ENCODE results near the gene PJA1. TPM values are rescaled to one million over a fixed set of nuclear protein-coding genes. Genes with fewer than 3 reads are reported as not detected.

PJA1 gene
- total RNA-seq, 1 donor from 2014 or later: 37.8 TPM

DNA sequence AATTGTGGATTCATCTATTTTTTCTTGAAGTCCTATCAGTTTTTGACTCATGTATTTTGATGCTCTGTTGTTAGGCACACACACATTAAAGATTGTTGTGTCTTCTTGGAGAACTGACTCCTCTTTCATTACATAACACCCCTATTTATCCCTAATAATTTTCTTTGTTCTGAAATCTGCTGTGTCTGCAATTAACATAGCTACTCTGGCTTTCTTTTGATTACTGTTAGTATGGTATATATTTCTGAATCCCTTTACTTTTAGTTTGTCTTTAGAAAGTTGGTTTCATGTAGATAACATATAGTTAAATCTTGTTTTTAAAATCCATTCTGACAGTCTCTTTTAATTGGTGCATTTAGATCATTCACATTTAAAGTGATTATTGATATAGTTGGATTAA is 5.1 kb upstream of the PJA1 start:
- no peaks in the 10 kb centered on the region for H3K27me3 ChIP-seq (ENCODE audit: control insufficient read depth, insufficient read depth, low read length)
- TF ChIP-seq, protein P1, sequence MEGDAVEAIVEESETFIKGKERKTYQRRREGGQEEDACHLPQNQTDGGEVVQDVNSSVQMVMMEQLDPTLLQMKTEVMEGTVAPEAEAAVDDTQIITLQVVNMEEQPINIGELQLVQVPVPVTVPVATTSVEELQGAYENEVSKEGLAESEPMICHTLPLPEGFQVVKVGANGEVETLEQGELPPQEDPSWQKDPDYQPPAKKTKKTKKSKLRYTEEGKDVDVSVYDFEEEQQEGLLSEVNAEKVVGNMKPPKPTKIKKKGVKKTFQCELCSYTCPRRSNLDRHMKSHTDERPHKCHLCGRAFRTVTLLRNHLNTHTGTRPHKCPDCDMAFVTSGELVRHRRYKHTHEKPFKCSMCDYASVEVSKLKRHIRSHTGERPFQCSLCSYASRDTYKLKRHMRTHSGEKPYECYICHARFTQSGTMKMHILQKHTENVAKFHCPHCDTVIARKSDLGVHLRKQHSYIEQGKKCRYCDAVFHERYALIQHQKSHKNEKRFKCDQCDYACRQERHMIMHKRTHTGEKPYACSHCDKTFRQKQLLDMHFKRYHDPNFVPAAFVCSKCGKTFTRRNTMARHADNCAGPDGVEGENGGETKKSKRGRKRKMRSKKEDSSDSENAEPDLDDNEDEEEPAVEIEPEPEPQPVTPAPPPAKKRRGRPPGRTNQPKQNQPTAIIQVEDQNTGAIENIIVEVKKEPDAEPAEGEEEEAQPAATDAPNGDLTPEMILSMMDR (IDR thresholded peaks at IDR 0.05; ENCODE audit: insufficient read depth, low read length, poor library complexity, severe bottlenecking): no peak
- H3K36me3 ChIP-seq (ENCODE audit: control insufficient read depth, insufficient read depth, low read length): no peaks in the 10 kb centered on the region
- DNase-seq (ENCODE audit: low read depth): no peak
- H3K4me3 ChIP-seq (ENCODE audit: low read depth, low read length): no peak overlapping the region

DNA sequence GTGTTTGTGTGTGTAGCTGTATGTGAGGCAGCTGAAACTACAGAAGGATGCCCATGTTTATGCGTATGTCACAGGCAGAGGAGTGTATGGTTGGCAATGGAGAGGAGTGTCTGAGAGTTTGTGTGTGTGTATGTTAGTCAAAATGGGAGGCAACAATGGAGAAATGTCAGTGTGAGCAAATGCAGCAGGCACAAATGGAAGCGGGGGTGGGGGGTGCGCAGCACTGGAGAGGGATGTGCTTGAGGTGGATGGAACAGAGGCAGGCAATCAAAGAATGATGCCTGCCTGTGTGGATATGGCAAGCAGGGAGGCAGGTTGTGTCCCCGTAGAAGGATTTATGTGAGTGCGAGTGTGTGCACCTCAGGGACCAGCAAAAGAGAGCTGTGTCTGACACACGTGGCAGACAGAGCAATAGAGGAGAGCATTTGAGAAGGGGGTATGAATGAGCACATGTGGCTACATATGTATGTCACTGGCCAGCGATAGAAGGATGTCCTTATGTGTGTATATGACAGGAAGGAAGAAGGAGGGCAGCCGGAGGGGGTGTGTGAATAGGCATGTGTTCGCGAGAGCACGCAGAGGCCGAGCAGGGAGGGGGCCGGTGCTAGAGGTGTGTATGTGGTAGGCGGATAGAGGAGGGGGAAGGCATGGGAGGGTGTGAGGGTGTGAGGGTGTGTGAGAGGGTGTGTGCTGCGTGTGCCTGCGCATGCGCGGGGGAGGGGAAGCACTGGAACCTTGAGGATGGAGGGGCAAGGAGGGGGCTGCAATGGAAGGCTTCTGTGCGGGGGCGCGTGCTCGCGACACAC is 1.1 kb downstream of the PJA1 start:
- DNase-seq (ENCODE audit: low read depth): no peak
- TF ChIP-seq, protein P1 (IDR thresholded peaks at IDR 0.05; ENCODE audit: insufficient read depth, low read length, poor library complexity, severe bottlenecking): no peak
- Histone ChIP-seq H3K27me3 (ENCODE audit: control insufficient read depth, insufficient read depth, low read length) (no peaks in the 10 kb centered on the region), H3K36me3 (ENCODE audit: control insufficient read depth, insufficient read depth, low read length) (no peaks in the 10 kb centered on the region), H3K4me3 (ENCODE audit: low read depth, low read length) (peak overlapping the region; percentile 79)

GRCh38 chrX:69162361-69162865 is 2.8 kb downstream of the PJA1 start:
- no peak for DNase-seq (ENCODE audit: low read depth)
- TF ChIP-seq, protein P1 (IDR thresholded peaks at IDR 0.05; ENCODE audit: insufficient read depth, low read length, poor library complexity, severe bottlenecking): no peak
- Histone ChIP-seq H3K27me3 (ENCODE audit: control insufficient read depth, insufficient read depth, low read length) (no peaks in the 10 kb centered on the region), H3K4me3 (ENCODE audit: low read depth, low read length) (no peak overlapping the region), H3K36me3 (ENCODE audit: control insufficient read depth, insufficient read depth, low read length) (no peaks in the 10 kb centered on the region)

DNA sequence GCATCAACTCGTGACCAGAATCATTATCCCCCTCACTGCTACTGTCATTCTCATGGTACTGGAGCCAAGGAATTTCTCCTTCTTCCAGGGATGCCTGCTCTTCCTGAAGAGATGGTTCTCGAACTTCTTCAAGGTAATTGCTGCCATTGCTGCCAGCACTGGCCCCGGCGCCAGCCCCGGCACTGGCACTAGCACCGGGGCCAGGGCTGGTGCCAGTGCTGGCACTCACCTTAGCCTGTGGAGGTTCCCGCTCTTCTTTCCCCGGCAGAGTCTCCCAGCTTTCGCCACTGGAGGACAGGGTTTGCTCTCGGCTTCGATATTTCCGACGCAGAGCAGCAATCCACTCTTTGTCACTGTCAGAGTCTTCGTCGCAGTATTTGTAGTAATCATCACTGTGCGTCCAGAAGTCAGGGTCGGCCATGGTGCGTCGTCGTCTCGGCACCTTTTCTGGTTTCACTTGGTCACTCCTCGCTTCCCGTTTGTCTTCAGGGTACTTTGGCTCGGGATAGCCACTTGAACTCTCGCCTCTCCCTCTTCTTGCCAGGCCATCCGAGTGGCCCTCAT is 3.4 kb downstream of the PJA1 start:
- TF ChIP-seq, protein P1 (IDR thresholded peaks at IDR 0.05; ENCODE audit: insufficient read depth, low read length, poor library complexity, severe bottlenecking): no peak
- Histone ChIP-seq H3K36me3 (ENCODE audit: control insufficient read depth, insufficient read depth, low read length) (no peaks in the 10 kb centered on the region), H3K4me3 (ENCODE audit: low read depth, low read length) (no peak overlapping the region), H3K27me3 (ENCODE audit: control insufficient read depth, insufficient read depth, low read length) (no peaks in the 10 kb centered on the region)
- DNase-seq (ENCODE audit: low read depth): no peak

DNA sequence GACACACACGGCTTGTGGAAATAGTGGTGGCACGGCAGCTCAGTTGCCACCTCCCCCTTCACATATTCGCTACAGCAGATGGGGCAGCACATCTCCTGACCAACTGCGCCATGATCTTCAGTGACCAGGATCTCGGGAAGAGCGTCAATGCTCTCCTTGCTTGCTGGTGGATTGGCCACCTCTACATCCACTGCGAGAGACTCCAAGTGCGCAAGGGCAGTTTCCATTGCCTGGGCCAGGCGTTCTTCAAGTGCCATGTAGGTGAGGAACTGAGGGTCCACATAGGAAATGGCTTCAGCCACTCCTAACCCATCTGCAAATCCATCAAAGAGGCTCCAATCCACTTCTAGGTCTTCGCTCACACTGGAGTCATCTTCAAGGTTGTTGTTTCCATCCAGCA is 3.9 kb downstream of the PJA1 start:
- TF ChIP-seq, protein P1 (IDR thresholded peaks at IDR 0.05; ENCODE audit: insufficient read depth, low read length, poor library complexity, severe bottlenecking): no peak
- Histone ChIP-seq H3K4me3 (ENCODE audit: low read depth, low read length) (no peak overlapping the region), H3K36me3 (ENCODE audit: control insufficient read depth, insufficient read depth, low read length) (no peaks in the 10 kb centered on the region), H3K27me3 (ENCODE audit: control insufficient read depth, insufficient read depth, low read length) (no peaks in the 10 kb centered on the region)
- DNase-seq (ENCODE audit: low read depth): no peak

Measured in kidney epithelial cell (primary cell).